Osteocyte (in vitro differentiated cells): ENCODE results near the gene FBXL13. TPM values are rescaled to one million over a fixed set of nuclear protein-coding genes. Genes with fewer than 3 reads are reported as not detected.
"Not testable (repeated sequence)": the region's sequence is repeated elsewhere in the genome, so short reads cannot be mapped to it uniquely, and the experiment has no call there.

Experiments
- DNase-seq: peaks from one replicate; pipeline ENCODE4 v3.0.0; 2021; ENCODE audit warnings: mixed read lengths; ENCODE audit not compliant: unreplicated experiment; ENCODE audit errors: extremely low spot score
- H3K27ac Mint-ChIP-seq: one replicate; pipeline ENCODE4 v1.8.0; 2021; ENCODE audit warnings: mild to moderate bottlenecking, mixed read lengths; ENCODE audit not compliant: unreplicated experiment
- H3K27me3 Mint-ChIP-seq: one replicate; pipeline ENCODE4 v1.8.0; 2021; ENCODE audit warnings: mixed read lengths; ENCODE audit not compliant: unreplicated experiment
- H3K36me3 Mint-ChIP-seq: one replicate; pipeline ENCODE4 v1.8.0; 2021; ENCODE audit warnings: mixed read lengths; ENCODE audit not compliant: unreplicated experiment
- H3K4me1 Mint-ChIP-seq: one replicate; pipeline ENCODE4 v1.8.0; 2021; ENCODE audit warnings: mixed read lengths; ENCODE audit not compliant: unreplicated experiment
- H3K4me3 Mint-ChIP-seq: one replicate; pipeline ENCODE4 v1.8.0; 2021; ENCODE audit warnings: mild to moderate bottlenecking, moderate library complexity, mixed read lengths; ENCODE audit not compliant: unreplicated experiment
- H3K9me3 Mint-ChIP-seq: one replicate; pipeline ENCODE4 v1.8.0; 2021; ENCODE audit warnings: mixed read lengths; ENCODE audit not compliant: unreplicated experiment
- total RNA-seq: library from RNA; stranded (reverse); gene quantifications from 2 replicates; pipeline ENCODE4 v1.2.1, GENCODE V29; 2021
- TF ChIP-seq, protein P1 (sequence below): fragments of 200-600 bp; sonication (generic); IDR thresholded peaks from 2 replicates; pipeline ENCODE4 v1.5.0; 2021; ENCODE audit warnings: antibody characterized with exemption, mild to moderate bottlenecking, moderate library complexity

FBXL13 gene
- total RNA-seq, 1 donor from 2014 or later: 0.83 TPM

DNA sequence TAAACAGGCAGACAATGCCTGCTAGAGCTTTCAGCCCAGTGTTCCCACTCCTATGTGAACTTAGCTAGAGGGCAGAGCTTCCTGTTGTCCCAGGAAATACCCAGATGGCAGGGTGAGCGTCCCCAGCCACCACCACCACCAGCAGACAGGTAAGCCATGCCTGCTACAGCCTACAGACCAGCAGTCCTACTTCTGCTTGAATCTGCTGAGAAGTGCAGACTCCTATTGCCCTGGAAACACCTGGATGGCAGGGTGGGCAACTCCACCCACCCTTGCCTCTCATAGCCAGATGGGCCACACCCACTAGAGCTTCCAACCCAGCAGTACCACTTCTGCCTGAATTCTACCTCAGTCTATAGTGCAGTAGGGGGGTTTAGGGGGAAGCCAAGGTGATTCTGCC is 64.4 kb downstream of the FBXL13 start:
- Mint-ChIP-seq H3K4me3 (no peak overlapping the region), H3K4me1 (peaks cover 10% of the 10 kb centered on the region), H3K27me3 (no peaks in the 10 kb centered on the region), H3K36me3 (peaks cover 3% of the 10 kb centered on the region), H3K27ac (no peak overlapping the region), H3K9me3 (peaks cover 11% of the 10 kb centered on the region)
- no peak for DNase-seq
- TF ChIP-seq, protein P1, sequence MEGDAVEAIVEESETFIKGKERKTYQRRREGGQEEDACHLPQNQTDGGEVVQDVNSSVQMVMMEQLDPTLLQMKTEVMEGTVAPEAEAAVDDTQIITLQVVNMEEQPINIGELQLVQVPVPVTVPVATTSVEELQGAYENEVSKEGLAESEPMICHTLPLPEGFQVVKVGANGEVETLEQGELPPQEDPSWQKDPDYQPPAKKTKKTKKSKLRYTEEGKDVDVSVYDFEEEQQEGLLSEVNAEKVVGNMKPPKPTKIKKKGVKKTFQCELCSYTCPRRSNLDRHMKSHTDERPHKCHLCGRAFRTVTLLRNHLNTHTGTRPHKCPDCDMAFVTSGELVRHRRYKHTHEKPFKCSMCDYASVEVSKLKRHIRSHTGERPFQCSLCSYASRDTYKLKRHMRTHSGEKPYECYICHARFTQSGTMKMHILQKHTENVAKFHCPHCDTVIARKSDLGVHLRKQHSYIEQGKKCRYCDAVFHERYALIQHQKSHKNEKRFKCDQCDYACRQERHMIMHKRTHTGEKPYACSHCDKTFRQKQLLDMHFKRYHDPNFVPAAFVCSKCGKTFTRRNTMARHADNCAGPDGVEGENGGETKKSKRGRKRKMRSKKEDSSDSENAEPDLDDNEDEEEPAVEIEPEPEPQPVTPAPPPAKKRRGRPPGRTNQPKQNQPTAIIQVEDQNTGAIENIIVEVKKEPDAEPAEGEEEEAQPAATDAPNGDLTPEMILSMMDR: no peak

DNA sequence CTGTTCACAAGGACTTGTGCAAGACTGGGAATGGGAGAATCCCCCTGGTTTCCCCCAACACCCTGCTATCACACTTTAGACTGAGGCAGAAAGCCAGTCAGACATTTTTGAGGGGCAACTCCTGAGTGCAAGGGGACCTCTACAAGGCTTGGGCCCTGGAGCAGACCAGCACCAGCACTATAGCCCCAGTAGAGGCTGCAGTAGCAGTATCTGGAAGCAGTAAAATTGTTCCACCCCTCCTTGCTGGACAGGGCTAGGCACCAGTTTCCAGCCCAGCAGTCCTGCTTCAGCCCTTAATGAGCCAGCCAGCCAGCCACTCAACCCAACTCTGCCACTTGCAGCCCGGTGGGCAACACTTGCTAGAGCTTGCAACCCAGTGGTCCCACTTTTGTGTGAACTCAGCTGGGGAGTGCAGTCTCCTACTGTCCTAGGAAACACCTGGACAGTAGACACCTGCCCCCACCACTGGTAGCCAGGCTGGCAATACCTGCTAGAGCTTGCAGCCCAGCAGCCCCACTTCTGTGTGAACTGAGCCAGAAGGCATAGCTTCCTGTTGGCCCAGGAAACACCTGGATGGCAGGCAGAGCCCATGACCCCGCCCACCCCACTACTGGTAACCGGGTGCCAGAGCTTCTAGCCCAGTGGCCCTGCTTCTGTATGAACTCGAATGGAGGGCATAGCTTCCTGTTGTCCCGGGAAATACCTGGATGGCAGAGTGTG is 65.0 kb downstream of the FBXL13 start:
- H3K36me3 Mint-ChIP-seq: no peaks in the 10 kb centered on the region
- no peak overlapping the region for H3K4me3 Mint-ChIP-seq
- peaks cover 11% of the 10 kb centered on the region for H3K9me3 Mint-ChIP-seq
- TF ChIP-seq, protein P1: no peak
- H3K27me3 Mint-ChIP-seq: no peaks in the 10 kb centered on the region
- H3K27ac Mint-ChIP-seq: no peak overlapping the region
- DNase-seq: no peak
- peaks cover 10% of the 10 kb centered on the region for H3K4me1 Mint-ChIP-seq

DNA sequence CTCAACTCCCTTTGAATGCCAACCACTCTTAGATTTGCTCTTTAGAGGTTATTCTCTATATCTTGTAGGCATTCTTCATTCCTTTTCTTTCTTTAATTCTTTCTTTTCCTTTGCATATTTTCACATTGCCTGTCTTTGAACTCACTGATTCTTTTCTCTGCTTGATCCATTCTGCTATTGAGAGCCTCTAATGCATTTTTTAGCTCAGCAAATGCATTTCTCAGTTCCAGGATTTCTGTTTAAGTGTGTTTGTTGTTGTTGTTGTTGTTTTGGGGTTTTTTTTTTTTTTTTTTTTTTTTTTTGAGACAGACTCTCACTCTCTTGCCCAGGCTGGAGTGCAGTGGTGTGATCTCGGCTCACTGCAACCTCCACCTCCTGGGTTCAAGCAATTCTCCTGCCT is 71.6 kb downstream of the FBXL13 start:
- H3K36me3 Mint-ChIP-seq: peaks cover 5% of the 10 kb centered on the region
- H3K27ac Mint-ChIP-seq: no peak overlapping the region
- no peak for DNase-seq
- no peak overlapping the region for H3K4me3 Mint-ChIP-seq
- peaks cover 36% of the 10 kb centered on the region for H3K9me3 Mint-ChIP-seq
- TF ChIP-seq, protein P1: no peak
- H3K4me1 Mint-ChIP-seq: no peaks in the 10 kb centered on the region
- no peaks in the 10 kb centered on the region for H3K27me3 Mint-ChIP-seq

DNA sequence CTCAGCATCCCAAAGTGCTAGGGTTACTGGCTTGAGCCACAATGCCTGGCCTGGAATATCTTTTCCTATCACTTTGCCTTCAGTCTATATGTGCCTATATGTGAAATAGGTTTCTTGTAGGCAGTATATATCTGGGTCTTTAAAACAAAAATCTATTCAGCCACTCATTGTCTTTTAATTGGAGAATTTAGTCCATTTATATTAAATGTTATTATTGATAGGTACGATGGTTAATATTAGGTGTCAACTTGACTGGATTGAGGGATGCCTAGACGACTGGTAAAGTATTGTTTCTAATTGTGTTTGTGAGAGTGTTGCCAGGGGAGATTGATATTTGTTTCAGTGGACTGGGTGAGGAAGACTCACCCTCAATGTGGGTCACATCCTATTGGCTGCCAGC is 73.4 kb downstream of the FBXL13 start:
- TF ChIP-seq, protein P1: no peak
- no peaks in the 10 kb centered on the region for H3K27me3 Mint-ChIP-seq
- H3K9me3 Mint-ChIP-seq: peaks cover 34% of the 10 kb centered on the region
- DNase-seq: no peak
- H3K4me3 Mint-ChIP-seq: no peak overlapping the region
- no peak overlapping the region for H3K27ac Mint-ChIP-seq
- peaks cover 5% of the 10 kb centered on the region for H3K36me3 Mint-ChIP-seq
- no peaks in the 10 kb centered on the region for H3K4me1 Mint-ChIP-seq

DNA sequence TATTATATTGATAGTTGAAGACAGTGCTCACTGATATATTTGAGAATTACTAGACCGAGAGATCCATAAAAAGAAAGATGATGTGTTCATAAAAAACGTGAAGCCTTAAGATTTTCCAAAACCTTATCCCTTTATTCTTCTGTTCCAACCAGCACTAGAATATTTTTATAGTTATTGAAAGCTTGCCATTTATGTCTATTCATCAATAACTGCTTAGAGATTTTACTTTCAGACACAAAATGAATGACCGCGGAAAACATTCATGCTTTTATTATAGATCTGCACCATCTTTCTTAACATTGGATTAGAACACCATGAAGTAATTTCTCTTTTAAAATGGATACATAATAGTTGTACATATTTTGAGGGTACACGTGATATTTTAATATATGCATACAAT is 77.6 kb downstream of the FBXL13 start:
- Mint-ChIP-seq H3K27ac (no peak overlapping the region), H3K36me3 (no peaks in the 10 kb centered on the region), H3K9me3 (peaks cover 16% of the 10 kb centered on the region), H3K4me3 (no peak overlapping the region), H3K4me1 (no peaks in the 10 kb centered on the region), H3K27me3 (no peaks in the 10 kb centered on the region)
- TF ChIP-seq, protein P1: no peak
- DNase-seq: no peak

DNA sequence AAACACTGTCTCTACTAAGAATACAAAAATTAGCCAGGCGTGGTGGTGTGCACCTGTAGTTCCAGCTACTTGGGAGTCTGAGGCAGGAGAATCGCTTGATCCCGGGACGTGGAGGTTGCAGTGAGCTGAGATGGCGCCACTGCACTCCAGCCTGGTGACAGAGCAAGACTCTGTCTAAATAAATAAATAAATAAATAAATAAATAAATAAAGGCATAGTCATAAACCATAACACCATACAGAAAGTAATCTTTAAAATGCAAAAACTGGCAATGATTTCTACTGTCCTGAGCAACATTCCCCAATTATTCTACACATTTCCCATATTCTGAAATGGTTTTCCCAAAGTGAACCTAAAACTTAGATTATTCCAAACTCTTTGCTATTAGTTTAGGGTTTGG is 79.0 kb downstream of the FBXL13 start:
- not testable (repeated sequence) for H3K27me3 Mint-ChIP-seq, DNase-seq, H3K4me1 Mint-ChIP-seq, H3K36me3 Mint-ChIP-seq, H3K27ac Mint-ChIP-seq, H3K4me3 Mint-ChIP-seq, H3K9me3 Mint-ChIP-seq
